SH-SY5Y (cell line): ENCODE results near the gene KIAA1549.

ENCODE experiments used
- GATA2 ChIP-seq: IDR thresholded peaks from 2 replicates; pipeline ENCODE4 v1.6.1; 2011; ENCODE audit warnings: mild to moderate bottlenecking, low read depth, low read length
- GATA3 ChIP-seq: IDR thresholded peaks from 2 replicates; pipeline ENCODE4 v1.6.1; 2011; ENCODE audit warnings: low read depth, mild to moderate bottlenecking, low read length, moderate library complexity

GRCh38 chr7:138951953-138952352 lies 29.2 kb downstream of the KIAA1549 start:
- TF ChIP-seq GATA2 (no peak), GATA3 (no peak)
